ENCODE results near the gene LEMD2.
A peak's percentile ranks its signal among the peaks of the same experiment; 100 is the strongest.
"Not testable (repeated sequence)": the region's sequence is repeated elsewhere in the genome, so short reads cannot be mapped to it uniquely, and the experiment has no call there.

The LEMD2 gene

DNA sequence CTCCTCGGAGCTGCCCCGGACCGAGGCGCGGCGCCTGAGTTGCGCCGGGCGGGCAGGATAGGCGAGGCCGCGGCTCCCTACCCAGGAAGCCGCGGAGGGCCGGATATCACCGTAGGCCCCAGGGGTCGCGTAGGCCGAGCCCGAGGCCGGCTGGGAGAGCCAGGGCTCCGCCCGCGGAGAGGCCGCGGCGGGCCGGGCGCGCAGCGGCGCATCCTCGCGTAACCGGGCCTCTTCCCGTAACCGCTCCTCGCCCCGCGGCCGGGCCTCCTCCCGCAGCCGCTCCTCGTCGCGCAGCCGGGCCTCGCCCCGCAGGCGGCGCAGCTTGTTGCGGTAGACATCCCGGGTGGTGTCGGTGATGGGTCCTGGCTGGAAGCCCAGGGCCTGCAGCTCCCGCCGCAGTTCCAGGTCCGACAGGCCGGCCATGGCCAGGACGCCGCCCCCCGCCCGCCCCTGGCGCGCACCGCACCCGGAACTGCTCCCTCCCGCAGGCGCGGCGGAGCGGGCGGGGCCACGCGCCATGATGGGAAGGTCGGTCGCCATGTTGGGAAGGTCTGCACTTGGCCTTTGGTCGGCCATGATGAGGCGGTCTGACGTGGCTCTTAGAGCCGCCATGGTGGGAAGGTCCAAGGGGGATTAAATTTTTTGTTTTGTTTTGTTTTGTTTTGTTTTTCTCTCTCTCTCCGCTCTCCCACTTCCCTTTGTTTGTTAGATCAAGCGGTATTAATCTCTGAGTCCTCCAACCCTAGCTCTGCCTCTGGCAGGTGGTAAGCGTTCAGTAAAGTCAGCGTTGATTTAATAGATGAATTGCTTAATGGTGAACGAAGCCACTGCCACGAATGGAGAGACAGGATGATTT lies at the start of gene LEMD2:
LEMD2 (minus strand) TSS at position 437 of the 856 bp plus-strand sequence; CDS start at position 423, 14 bp downstream.
- DNase-seq, result peak; percentile 92

DNA sequence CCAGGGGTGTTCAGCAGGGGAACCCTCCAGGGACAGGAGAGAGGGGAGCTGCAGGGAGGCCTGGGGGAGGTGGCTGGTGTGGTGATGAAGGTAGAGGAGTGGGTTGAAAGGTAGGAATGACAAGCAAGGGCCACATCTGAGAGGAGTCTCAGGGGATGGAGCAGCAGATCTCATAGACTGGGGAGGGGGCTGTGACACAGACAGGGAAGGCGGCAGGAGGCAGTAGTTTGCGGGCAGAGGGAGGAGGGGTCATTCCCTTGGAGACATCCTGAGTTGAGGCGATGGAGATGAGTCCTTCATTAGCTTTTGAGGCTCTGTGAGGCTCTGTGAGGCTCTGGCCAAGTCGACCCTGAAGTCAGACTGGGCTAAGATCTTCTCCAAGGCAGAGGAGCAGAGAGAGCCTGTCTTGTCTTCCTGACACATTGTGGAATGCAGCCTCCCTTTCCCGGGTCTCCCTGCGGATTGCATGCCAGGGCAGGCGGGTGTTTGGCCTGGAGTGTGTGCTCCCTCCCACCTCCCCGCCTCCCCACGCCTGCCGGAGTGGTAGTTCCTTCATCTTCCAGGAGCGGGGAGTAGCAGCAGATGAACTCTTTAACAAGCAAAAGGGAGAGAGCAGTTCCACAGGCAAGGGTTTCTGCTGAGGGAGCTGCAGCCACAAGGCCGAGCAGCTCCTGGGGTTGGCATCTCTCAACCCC lies 49.2 kb upstream of the LEMD2 start:
- no peak for DNase-seq

DNA sequence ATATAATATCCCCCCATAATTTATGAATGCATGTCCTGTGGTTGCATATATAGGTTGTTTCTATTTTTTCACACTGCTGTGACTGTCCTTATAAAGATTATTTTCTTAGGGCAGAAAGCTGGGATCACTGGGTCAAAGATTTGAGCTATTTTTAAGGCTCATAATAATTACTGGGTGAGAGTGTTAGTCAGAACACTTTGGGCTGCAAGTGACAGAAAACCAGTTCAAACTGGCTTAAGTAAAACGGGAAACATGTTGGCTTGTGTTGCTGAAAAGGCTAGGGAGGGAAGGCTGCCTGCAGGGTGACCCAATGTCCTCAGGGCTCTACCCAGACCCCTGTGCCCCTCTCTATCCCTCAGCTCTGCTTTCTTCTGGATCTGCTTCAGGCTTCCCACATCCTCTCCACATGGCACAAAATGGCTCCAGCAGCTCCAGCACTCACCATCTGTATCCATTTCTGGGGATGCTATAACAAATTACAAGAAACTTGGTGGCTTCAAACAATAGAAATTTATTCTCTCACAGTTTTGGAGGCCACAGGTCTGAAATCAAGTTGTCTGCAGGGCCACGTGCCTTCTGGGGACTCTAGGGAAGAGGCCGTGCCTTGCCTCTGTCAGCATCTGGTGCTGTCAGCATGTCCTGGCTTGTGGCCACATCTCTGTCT lies 48.0 kb upstream of the LEMD2 start:
- DNase-seq, result no peak

GRCh38 chr6:33834401-33835392 lies 45.8 kb upstream of the LEMD2 start:
- DNase-seq, result no peak

GRCh38 chr6:33833599-33833998 lies 44.7 kb upstream of the LEMD2 start:
- DNase-seq, result no peak

DNA sequence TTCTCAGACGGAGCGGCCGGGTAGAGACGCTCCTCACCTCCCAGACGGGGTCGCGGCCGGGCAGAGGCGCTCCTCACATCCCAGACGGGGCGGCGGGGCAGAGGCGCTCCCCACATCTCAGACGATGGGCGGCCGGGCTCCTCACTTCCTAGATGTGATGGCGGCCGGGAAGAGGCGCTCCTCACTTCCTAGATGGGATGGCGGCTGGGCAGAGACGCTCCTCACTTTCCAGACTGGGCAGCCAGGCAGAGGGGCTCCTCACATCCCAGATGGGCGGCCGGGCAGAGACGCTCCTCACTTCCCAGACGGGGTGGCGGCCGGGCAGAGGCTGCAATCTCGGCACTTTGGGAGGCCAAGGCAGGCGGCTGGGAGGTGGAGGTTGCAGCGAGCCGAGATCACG lies 43.9 kb upstream of the LEMD2 start:
- DNase-seq, result not testable (repeated sequence)

DNA sequence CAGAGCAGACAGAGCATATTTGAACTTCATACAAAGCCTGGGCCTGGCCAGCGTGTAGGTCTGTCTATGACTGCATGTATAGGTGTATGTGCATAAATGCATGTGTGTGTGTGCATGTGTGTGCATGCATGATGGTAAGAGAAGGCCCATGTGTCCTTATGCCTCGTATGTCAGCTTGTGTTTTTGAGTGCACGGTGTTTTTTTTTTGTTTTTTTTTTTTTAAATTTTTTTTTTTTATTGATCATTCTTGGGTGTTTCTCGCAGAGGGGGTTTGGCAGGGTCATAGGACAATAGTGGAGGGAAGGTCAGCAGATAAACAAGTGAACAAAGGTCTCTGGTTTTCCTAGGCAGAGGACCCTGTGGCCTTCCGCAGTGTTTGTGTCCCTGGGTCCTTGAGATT lies 42.8 kb upstream of the LEMD2 start:
- not testable (repeated sequence) for DNase-seq

DNA sequence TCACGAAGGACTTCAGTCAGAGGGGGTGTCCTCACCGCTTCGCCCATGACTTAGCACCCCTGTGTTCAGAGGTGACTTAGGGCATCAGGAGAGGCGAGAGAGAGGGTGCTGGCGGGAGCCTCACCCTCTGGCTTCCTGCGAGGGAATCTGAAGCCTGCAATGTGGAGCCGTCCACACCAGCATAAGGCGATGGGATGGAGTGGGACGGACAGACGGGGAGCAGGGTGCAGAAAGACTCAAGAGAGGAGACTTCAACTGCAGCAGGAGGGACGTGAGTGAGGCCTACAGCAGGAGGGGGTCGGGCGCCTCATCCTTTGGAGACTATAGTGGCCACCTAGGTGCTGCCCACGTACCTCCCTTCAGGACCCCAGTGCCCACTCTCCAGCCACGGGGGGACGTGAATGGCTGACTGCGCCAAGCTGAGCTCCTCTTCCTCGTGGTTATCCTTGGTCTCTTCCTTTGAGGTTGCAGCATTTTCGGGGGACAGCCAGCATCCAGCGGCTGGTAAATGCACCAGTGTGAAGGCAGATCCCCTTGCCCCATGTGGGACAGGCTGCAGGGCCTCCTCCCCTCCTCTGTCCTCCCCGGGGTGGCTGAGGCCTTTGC lies 41.8 kb upstream of the LEMD2 start:
- DNase-seq, result no peak

DNA sequence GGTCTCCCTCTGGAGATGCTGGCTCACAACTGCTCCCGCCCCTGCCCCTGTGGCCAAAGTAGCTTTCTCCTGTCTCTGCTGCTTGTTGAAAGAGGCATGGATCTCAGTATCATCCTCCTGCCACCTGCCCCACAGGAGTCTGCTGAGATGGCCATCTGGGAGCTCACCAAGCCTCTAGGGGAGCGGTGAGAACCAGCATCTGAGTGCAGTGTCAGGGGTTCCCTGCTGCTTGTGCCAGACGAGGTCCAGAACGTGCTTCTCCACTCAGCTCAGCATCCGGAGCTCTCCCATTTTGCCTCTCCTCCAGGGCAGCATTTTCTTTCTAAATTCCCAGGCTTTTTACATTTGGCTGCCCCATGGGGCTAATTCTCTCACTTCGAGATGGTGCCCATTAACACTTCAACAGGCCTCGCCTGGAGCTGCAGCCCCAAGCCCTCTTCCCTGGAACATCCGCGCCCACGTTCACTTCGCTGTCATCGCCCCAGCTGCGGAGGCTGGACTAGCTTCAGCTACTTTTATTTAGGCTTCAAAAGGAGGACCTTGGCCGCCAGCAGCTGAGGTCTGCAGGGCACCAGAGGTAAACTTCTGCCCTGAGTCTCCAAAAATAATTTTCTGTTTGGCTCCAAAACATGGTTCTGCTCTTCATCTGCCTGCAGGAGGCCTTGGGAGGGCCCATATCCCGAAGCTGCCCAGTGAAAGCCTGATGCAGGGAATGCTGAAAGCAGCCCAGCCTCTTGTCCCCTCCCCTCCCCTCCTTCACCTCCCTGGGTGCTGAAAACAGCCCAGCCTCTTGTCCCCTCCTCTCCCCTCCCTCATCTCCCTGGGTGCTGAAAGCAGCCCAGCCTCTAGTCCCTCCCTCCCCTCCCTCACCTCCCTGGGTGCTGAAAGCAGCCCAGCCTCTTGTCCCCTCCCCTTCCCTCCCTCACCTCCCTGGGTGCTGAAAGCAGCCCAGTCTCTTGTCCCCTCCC lies 40.1 kb upstream of the LEMD2 start:
- no peak for DNase-seq

GRCh38 chr6:33828452-33828763 lies 39.5 kb upstream of the LEMD2 start:
- DNase-seq, result no peak

DNA sequence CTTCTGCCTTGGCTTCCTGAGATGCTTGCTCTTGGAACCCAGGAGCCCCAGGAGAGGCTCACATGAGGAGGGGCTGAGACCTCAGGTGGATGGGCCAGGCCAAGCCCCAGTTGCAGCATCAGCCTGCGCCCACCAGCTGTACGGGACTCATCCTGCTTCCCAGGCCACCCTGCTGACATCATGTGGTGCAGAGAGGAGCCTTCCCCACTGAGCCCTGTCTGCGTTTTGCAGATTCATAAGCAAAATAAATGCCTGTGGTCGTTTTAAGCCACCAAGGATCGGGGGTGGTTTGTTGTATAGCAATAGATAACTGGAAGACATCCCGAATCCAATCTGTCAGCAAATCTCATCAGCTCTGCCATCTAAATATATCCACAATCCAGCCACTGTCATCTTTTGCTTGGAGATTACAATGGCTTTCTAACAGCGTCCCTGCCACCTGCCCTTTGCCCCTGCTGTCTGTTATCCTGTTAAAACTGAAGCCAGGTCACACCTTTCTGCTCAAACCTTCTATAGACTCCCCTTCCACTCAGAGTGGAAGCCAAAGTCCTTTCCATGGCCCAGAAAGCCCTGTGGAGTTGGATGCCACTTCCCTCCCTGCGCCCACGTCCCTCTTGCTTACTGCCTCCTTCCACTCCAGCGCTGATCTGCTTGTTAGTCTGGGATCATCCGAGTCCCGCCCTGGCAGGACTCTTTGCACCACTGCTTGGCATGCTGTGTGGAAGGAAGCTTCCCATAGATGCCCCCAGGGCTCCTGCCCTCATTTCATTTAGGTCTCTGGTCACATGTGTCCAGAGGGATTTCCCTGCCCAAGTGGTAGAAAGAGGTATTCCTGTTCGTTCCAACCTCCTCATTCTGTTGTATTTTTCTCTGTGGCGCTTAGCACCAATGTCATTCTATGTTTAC lies 38.9 kb upstream of the LEMD2 start:
- DNase-seq, result no peak

- no peak for DNase-seq
These were observed 37.6 kb upstream of the LEMD2 start for GRCh38 chr6:33826537-33826936.

- DNase-seq, result no peak
These were observed 35.7 kb upstream of the LEMD2 start for GRCh38 chr6:33824461-33825154.

- DNase-seq, result no peak
These were observed 34.9 kb upstream of the LEMD2 start for GRCh38 chr6:33823806-33824205.

DNA sequence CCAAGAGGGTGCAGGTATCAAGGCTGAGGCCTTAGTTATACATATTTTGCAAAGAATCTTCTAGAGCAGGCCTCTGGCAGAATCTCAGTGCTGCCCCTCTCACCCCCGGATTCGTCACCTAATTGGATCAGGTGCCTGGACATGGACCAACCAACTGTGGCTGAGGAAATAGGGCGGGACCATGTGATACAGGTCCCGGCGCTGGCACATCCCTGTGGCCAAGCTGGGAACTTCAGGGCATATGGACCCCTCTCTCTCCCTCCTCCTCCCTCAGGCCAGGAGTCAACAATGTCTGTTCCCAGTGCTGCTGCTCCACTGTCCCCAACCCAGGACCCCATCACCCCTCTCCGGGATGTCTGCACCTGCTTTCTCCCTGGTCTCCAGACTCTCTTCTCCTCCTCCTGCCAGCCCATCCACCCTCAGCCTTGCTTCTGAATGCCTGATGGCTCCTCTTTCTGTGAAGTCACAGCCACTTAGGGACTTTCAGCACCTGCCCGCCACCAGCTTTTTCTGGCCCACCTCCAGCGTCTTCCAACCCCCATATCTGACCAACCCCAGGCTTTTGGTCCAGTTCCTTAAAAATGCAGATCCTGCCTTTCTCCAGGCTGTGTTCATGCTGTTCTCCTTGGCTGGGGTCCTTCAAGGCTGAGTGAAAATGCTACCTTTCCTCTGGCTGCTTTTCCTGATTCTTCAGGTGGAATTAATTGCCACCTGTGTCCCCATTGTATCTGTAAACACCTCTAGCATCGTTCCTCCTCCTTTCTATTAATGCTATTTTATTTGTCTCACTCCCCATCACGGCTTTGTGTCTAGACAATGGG lies 33.9 kb upstream of the LEMD2 start:
- DNase-seq, result no peak

- DNase-seq, result no peak
These were observed 32.0 kb upstream of the LEMD2 start for GRCh38 chr6:33820784-33821520.

- no peak for DNase-seq
These were observed 31.3 kb upstream of the LEMD2 start for GRCh38 chr6:33820243-33820642.

DNA sequence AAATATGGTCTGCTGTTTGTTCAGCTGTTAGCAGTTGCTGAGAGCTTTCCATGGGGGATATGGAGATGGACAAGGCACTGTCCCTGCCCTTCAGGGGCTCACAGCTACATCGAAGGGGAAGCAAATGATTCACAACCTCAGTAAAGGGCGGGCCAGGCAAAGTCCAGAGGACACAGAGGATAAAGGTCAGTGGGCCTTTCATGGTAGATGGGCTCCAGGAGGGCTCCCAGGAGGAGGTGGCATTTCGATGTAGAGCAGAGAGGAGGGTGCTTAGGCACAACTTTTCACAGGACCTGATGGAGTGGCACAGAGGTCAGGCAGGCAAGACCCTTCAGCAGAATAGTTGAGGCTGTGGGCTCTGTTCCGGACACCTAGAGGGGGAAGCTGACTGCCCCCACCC lies 30.1 kb upstream of the LEMD2 start:
- DNase-seq, result no peak
